H7 (cell line): ENCODE data around the gene LENEP. TPM values are rescaled to one million over a fixed set of nuclear protein-coding genes. Genes with fewer than 3 reads are reported as not detected.
A peak's percentile ranks its signal among the peaks of the same experiment; 100 is the strongest.
"Not testable (repeated sequence)": the region's sequence is repeated elsewhere in the genome, so short reads cannot be mapped to it uniquely, and the experiment has no call there.

Source experiments
- DNase-seq: peaks from one replicate; pipeline ENCODE4 v3.0.0; 2012
- H3K27me3 ChIP-seq: 2 replicates; pipeline ENCODE4 v1.6.0; 2011; ENCODE audit warnings: mild to moderate bottlenecking, low read length; ENCODE audit not compliant: control insufficient read depth, insufficient read depth
- H3K36me3 ChIP-seq: replicated peaks from 2 replicates; pipeline ENCODE4 v1.5.1; 2011; ENCODE audit warnings: low read length; ENCODE audit not compliant: control insufficient read depth, insufficient read depth
- H3K4me3 ChIP-seq: 2 replicates; pipeline ENCODE4 v1.5.1; 2011; ENCODE audit warnings: low read depth, mild to moderate bottlenecking, control low read depth, low read length, moderate library complexity; ENCODE audit not compliant: insufficient read depth
- total RNA-seq: library from RNA; depleted of rRNA; stranded (reverse); fragments of >200 nt; shearing (Covaris generic); gene quantifications from 2 replicates; pipeline ENCODE4 v1.2.3, GENCODE V29; 2014

LENEP gene
- total RNA-seq, 1 experiment from 2014 or later = 0.21 TPM

- H3K4me3 ChIP-seq, H3K27me3 ChIP-seq, DNase-seq: not testable (repeated sequence)
- peaks cover 13% of the 10 kb centered on the region for H3K36me3 ChIP-seq
Observed at GRCh38 chr1:154977762-154978161, 15.6 kb upstream of the LENEP start.

GRCh38 chr1:154978360-154978759, 15.0 kb upstream of the LENEP start:
- DNase-seq = no peak
- no peak overlapping the region for H3K4me3 ChIP-seq
- peaks cover 13% of the 10 kb centered on the region for H3K36me3 ChIP-seq
- H3K27me3 ChIP-seq = no peaks in the 10 kb centered on the region

GRCh38 chr1:154982341-154982740, 11.0 kb upstream of the LENEP start:
- DNase-seq = no peak
- H3K27me3 ChIP-seq = no peaks in the 10 kb centered on the region
- peak overlapping the region; percentile 38 for H3K4me3 ChIP-seq
- H3K36me3 ChIP-seq = peaks cover 19% of the 10 kb centered on the region

GRCh38 chr1:154982897-154983648, 10.3 kb upstream of the LENEP start, which contains the start of gene FLAD1:
Gene FLAD1, plus strand, starts transcription at chr1:154983344. Its CDS starts 351 bp downstream, at chr1:154983695.
- Histone ChIP-seq H3K27me3 (no peaks in the 10 kb centered on the region), H3K36me3 (peaks cover 22% of the 10 kb centered on the region), H3K4me3 (peak within 1 kb of the TSS; percentile 97)
- DNase-seq = peak; percentile 98

GRCh38 chr1:154983776-154984466, 9.5 kb upstream of the LENEP start:
- Histone ChIP-seq H3K36me3 (peaks cover 27% of the 10 kb centered on the region), H3K27me3 (no peaks in the 10 kb centered on the region), H3K4me3 (peak overlapping the region; percentile 97)
- DNase-seq = peak; percentile 46

- peaks cover 33% of the 10 kb centered on the region for H3K36me3 ChIP-seq
- H3K4me3 ChIP-seq, DNase-seq, H3K27me3 ChIP-seq: not testable (repeated sequence)
Observed at GRCh38 chr1:154986736-154987135, 6.7 kb upstream of the LENEP start.

- H3K36me3 ChIP-seq = peaks cover 33% of the 10 kb centered on the region
- DNase-seq = no peak
- H3K27me3 ChIP-seq = no peaks in the 10 kb centered on the region
- H3K4me3 ChIP-seq = no peak overlapping the region
Observed at GRCh38 chr1:154987326-154987725, 6.1 kb upstream of the LENEP start.

GRCh38 chr1:154988058-154988954, 5.1 kb upstream of the LENEP start:
- Histone ChIP-seq H3K27me3 (no peaks in the 10 kb centered on the region), H3K36me3 (peaks cover 33% of the 10 kb centered on the region), H3K4me3 (no peak overlapping the region)
- no peak for DNase-seq

- no peaks in the 10 kb centered on the region for H3K27me3 ChIP-seq
- DNase-seq = no peak
- no peak overlapping the region for H3K4me3 ChIP-seq
- H3K36me3 ChIP-seq = peaks cover 33% of the 10 kb centered on the region
Observed at GRCh38 chr1:154989195-154989860, 4.1 kb upstream of the LENEP start.

GRCh38 chr1:154990276-154990675, 3.1 kb upstream of the LENEP start:
- H3K36me3 ChIP-seq = peaks cover 32% of the 10 kb centered on the region
- DNase-seq = no peak
- no peak overlapping the region for H3K4me3 ChIP-seq
- no peaks in the 10 kb centered on the region for H3K27me3 ChIP-seq

- no peak overlapping the region for H3K4me3 ChIP-seq
- peak; percentile 59 for DNase-seq
Observed at GRCh38 chr1:154992721-154993571, 440 bp upstream of the LENEP start.

GRCh38 chr1:154994269-154994587, 842 bp downstream of the LENEP start:
- H3K36me3 ChIP-seq = peaks cover 9% of the 10 kb centered on the region
- DNase-seq = no peak
- H3K4me3 ChIP-seq = no peak overlapping the region
- no peaks in the 10 kb centered on the region; the same call in 1 of the 2 replicates for H3K27me3 ChIP-seq

More at GRCh38 chr1:154992721-154993571, 440 bp upstream of the LENEP start:
- Histone ChIP-seq H3K27me3 (no peaks in the 10 kb centered on the region; the same call in 1 of the 2 replicates), H3K36me3 (peaks cover 21% of the 10 kb centered on the region)

- peaks cover 6% of the 10 kb centered on the region for H3K36me3 ChIP-seq
- no peaks in the 10 kb centered on the region; the same call in 1 of the 2 replicates for H3K27me3 ChIP-seq
- H3K4me3 ChIP-seq = no peak overlapping the region
- no peak for DNase-seq
Observed at GRCh38 chr1:154994591-154994990, 1.2 kb downstream of the LENEP start.
